Hematopoietic multipotent progenitor cell (in vitro differentiated cells): ENCODE data around the gene BAIAP2. TPM values are rescaled to one million over a fixed set of nuclear protein-coding genes. Genes with fewer than 3 reads are reported as not detected.
"Not testable (repeated sequence)": the region's sequence is repeated elsewhere in the genome, so short reads cannot be mapped to it uniquely, and the experiment has no call there.

Experiments used
- DNase-seq, 3 donors: peaks; one replicate each; pipeline ENCODE4 v3.0.0-alpha.2; 2011 to 2015; ENCODE audit warnings: low read depth in 2 of 3, low spot score in 2 of 3
- total RNA-seq: library from RNA; depleted of rRNA; stranded (reverse); fragments of >200 nt; gene quantifications from one replicate; pipeline ENCODE4 v1.2.3, GENCODE V29; 2012

BAIAP2 gene
- total RNA-seq, 1 donor = 5.1 TPM

DNA sequence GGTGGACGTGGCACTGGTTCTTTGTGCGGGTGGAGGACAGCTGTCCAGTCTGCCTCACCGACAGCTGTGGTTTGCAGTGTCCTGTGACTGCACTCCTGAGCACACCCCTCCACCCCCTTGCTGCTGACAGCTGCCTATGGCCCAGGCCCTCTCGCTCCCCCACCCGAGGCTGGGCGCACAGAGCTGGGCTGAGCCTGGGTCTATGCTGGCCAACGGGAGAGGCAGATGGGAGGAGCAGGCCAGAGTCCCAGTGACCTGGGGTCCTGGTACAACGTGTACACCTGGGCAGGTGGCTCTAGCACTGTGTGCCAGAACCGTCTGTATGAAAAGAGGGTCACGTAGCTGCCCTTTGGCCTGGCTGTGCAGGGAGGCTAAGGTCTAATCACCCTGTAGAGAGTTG is 30.5 kb downstream of the BAIAP2 start:
- DNase-seq = no peak

DNA sequence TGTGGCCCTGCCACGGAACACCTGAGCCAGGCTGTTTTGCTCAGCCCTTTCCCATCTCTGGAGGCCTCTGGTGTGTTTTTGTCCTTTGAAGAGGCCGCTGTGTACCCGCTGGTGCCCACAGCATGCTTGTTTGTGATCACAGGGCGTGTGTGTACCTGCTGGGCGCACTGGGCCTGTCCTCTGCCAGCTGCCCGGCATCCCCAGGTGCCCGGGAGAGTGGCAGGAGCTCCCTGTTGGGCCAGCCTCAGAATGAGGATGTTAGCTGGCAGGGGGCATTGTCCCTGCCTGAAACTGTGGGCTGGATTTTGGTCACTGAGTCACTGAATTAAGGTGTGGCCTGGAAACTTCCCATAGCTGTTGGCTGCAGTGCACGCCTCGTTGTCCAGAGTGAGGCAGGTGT is 31.1 kb downstream of the BAIAP2 start:
- no peak for DNase-seq

DNA sequence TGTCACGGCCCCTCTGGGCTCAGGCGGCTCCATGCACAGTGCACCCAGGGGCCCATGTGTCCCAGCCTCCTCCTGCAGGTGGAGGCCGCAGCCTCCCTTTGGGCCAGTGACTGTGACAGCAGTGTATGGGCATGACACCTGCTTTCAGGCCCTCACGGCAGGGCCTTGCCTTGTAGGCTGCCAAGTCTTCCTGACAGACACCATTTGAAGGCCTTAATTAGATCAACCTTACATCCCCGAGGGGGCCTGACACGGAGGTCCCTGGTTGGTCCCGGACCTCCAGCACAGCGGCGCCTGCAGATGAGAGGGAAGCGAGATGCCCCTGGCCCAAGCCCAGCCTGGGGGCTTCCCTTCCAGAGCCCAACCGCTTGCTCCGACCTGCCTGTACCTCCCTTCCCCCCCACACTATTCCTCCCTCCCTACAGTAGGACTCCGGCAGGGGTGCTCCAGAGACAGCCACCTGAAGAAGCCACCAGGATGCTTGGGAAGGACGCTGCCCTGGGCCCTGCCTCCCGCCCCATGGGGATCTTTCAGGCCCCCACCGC is 31.9 kb downstream of the BAIAP2 start:
- DNase-seq = no peak

DNA sequence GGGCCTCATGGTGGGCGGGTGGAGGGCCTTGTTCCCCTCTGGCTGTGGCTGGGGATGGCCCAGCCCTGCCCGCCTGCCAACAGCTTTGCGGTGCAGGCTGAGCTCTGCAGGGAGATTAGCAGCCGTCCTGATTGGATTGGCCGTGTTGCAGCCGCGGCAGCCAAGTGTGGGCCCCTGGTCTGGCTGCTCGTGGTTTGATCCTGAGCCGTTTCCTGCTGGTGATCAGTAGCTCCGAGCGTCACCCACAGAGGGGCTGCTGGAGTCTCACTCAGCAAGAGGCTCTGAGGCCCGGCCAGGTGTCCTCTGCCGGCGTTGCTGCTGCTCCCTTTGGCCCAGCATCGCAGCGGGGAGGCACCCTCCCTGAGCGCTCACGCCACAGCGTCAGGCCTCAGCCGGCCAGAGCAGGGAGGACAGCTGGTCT is 32.5 kb downstream of the BAIAP2 start:
- no peak for DNase-seq

DNA sequence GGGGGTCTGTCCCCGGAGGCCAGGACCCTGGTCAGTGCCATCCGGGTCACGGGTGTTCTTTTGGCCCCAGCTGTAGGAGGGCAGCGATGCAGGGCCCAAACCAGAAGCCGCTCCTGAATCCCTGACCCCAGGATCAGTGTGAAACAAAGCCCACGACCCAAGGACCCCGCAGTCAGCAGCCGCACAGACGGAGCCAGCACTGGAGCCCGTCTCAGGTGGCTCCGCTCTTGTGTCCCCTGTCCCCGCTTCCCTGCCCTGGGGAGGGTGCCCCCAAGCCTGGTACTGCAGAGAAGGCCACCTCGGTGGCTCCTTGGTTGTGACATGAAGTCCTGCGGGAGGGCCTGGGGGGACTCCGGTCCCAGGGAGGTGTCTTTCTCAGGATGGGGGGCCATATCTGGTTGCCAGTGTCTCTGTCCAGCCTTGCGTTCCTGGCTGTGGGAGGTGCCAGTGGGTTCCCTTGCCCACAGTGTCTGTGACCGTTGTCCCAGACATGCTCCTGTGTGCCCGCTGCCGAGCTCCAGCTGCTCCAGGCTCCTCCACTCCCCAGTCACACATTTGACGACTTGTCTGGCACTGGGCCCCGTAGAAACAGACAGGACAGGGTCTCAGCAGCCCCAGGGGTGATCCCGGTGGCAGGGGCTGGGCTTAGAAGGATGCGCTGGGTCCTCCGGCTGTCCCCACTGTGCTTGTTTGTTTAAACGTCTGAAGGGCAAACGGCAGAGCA is 33.6 kb downstream of the BAIAP2 start:
- no peak for DNase-seq

DNA sequence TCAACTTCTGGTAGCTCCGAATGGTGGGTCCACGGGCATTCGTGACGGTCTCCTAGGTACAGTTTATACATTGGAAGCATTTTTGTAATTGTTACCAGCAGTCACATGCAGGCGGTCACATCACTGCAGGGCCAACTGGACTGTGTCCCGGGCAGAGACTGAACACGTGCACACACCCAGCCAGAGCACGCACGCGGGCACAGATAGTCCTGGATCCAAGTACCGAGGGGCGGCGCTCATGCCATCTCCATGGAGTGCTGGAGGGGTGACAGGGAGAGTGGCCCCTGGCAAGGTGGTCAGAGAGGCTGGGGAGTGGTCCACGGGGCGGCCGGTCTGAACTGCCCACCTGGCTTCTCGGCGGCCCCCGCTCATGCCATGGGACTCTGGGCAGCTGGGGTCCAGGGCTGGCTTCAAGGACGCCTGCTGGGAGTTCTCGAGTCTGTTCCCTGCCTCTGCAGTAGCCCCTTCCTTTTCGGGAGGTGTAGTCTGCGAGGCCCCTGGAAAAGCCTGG is 34.2 kb downstream of the BAIAP2 start:
- no peak for DNase-seq

DNA sequence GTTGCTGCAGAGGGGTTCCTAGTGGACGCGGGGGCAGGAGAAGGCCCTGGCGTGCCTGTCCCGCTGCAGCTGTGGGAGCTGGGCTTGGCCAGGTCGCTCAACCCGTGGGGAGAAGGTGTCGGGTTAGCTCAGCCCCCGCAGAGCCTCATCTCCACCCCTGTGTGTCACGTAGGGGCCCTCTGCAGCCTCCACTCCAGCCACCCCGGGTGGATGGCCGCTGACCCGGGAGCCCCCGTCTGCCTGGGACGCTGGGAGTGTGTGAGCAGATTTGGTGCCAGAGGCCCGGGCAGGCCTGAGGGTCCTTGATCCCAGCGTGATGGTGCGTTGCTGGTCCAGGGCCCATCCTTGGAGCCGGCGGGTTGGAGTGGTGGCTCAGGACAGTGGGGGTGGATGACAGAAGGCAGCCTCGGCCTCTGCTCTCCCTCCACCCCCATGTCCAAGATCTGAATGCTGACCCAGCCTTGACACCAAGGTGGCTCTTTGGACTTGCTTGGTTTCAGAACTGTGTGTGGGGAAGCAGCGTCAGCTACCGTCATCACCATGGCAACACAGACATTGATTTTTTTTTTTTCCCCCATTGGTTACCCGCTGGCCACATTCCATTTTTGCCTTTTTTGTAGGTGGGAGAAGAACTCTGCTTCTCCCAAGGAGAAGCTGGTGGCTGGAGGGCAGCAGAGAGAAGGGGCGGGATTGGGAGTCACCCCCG is 35.7 kb downstream of the BAIAP2 start:
- no peak for DNase-seq

DNA sequence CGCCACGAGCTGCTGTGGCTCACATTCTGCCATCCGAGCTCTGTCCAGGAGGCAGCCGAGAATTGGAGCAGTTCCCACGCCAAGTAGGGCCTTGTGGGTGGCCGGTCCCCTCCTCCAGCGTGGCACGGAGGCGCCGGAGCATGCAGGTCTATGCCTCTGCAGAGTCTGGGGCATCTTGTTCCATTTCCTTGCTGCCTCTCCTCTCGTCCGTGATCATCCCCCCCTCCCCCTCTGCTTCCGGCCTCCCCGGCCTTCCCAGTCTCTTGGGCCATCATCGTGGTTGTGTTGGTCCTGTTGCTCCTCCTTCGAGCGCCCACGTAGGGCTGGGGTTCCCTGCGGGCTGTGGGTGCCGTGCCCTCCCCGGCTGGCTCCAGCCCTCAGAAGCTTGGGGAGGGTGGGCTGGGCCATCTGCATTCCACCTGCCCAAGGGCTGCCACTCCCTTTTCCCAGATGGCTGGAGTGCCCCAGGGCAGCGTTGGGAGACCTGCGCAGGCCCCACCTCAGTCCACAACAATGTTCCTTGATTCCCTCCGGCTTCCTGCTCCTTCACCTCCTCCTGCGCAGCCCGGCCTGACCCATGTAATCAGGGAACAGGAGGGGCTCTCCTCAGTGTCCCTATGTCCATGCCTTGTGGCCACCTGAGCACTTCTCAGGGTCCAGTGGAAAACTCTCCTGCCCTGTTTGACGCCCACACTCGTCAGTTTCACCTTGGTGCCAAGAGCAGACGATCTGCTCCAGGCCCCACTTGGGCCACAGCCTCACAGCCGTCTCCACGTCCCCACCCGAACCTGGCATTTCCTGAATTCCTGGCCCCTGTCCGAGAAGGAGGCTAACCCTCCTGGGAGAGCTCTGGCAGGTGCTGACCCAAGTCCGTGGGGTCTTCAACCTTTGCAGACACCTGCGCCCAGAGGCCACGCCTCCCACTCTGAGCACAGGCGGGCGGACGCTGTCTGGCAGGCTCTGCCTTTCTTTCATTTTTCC is 37.1 kb downstream of the BAIAP2 start:
- DNase-seq = no peak

DNA sequence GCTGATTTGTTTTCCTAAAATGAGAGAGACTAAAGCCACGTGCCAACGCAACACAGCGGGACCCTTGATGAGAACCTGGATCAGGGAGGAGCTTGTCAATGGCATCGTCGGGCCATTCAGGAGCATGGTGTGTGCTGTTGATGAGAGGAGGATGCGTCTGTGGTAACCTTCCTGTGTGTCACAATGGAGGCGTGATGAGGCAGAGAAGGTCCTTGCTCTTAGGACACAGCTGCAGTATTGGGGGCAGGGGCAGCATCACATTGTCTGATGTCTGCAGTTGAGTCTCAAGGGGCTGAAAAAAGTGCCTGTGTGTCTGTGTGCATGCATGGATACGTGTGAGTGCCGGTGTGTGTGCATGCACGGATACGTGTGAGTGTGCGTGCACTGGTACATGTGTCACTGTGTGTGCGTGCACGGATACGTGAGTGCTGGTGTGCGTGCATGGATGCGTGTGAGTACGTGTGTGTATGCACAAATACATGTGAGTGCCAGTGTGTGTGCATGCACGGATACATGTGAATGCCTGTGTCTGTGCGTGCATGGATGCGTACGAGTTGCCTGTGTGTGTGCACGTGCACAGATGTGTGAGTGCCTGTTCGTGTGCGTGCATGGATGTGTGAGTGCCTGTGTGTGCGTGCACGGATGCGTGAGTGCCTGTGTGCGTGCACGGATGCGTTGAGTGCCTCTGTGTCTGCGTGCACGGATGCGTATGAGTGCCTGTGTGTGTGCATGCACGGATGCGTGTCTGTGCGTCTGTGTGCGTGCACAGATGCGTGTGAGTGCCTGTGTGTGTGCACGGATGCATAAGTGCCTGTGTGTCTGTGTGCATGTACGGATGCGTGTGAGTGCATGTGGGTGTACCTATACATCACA is 39.3 kb downstream of the BAIAP2 start:
- DNase-seq = no peak

DNA sequence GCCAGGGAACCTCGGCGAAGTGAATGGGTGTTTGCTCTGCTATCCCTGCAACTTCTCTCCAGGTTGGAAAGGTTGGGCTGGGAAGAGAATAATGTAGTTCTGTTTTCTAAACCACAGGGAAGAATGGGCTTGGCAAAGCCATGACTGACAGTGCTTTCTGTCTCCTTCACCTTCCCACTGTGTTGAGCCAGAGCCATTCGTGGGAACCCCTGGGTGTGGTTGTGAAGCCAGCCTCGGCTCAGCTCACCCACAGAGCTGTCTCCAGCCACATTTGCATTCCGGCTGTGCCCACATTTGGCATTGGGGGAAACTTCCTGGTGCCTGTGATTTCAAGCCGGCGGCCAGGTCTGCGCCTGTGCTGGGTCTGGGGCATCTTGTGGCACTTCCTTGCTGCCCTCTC is 39.9 kb downstream of the BAIAP2 start:
- no peak for DNase-seq

DNA sequence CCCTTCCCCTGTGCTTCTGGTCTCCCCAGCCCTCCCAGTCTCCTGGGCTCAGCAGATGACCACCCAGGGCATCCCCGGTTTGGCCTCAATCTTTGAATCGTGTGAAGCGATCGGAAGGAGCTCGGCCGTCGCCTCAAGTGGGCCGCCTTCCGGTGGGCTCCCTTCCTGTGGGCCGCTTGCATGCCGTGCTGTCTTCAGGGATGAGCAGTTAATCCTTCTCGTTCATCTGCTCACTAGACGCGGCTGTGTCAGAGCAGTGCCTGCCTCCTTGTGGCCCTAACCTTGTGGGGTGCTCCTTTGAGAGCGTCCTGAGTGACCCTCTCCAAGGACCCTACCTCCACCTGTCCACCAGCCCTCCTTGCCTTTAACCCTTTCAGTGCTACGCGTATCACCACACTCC is 40.4 kb downstream of the BAIAP2 start:
- no peak for DNase-seq

DNA sequence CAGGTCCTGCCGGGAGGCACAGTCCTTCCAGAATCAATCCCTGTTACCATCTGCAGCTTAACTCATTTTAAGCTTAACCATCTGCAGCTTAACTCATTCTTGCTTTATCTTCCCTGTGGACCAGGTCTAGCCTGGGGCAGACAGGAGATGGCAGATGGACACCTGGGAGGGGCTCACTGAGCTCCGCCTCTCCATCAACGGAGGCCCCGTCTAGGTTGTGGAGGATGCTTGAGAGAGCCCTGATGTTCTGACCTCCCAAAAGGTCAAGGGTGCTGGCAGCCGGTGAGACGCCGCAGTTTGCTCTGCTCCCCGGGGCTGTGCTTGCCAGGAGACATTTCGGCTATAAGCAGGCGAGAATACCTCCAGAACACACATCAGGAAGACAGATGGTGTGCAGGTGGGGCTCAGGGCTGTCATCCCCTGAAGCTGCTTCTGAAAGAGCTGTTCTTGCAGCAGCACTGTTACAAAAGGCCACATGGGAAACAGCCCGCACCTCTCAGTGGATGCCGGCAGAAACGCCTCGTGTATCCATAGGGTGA is 41.3 kb downstream of the BAIAP2 start:
- no peak for DNase-seq

DNA sequence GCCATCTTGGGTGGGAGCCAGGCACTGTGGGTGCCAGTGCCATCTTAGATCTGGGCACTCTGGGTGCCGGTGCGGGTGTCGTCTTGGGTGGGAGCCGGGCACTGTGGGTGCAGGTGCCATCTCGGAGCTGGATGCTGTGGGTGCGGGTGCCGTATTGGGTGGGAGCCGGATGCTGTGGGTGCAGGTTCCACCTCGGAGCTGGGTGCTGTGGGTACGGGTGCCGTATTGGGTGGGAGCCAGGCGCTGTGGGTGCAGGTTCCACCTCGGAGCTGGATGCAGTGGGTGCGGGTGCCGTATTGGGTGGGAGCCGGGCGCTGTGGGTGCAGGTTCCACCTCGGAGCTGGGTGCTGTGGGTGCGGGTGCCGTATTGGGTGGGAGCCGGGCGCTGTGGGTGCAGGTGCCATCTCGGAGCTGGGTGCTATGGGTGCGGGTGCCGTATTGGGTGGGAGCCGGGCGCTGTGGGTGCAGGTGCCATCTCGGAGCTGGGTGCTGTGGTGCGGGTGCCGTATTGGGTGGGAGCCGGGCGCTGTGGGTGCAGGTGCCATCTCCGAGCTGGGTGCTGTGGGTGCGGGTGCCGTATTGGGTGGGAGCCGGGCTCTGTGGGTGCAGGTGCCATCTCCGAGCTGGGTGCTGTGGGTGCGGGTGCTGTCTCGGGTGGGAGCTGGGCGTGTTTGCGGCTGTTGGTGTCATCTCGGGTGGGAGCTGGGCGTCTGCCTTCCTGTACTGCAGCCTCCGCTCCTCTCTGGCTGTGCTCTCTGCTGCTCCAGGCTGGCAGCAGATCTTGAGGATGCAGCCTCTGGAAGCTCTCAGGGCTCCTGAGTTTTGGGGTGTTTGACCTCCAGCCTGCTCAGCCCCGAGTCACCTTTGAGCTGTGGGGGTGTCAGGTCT is 43.3 kb downstream of the BAIAP2 start:
- DNase-seq = not testable (repeated sequence)

DNA sequence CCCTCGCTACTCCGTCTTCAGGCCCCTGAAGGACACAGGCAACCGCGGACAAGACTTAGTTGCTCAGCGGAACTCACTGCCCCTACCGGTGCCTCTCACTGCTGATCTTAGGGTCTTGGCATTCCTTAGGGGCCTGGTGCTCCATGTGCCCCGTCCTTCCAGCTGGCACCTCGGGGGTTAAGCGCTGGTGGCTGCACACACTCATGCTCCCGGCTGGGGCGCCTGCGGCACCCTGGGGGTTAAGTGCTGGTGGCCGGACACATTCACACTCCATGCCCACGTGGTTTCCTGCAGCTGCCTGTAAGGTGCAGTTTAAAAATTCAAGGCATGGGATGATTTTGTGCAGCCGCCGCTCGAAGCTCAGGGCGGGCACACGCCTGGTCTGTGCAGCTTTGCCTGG is 45.1 kb downstream of the BAIAP2 start:
- no peak for DNase-seq

DNA sequence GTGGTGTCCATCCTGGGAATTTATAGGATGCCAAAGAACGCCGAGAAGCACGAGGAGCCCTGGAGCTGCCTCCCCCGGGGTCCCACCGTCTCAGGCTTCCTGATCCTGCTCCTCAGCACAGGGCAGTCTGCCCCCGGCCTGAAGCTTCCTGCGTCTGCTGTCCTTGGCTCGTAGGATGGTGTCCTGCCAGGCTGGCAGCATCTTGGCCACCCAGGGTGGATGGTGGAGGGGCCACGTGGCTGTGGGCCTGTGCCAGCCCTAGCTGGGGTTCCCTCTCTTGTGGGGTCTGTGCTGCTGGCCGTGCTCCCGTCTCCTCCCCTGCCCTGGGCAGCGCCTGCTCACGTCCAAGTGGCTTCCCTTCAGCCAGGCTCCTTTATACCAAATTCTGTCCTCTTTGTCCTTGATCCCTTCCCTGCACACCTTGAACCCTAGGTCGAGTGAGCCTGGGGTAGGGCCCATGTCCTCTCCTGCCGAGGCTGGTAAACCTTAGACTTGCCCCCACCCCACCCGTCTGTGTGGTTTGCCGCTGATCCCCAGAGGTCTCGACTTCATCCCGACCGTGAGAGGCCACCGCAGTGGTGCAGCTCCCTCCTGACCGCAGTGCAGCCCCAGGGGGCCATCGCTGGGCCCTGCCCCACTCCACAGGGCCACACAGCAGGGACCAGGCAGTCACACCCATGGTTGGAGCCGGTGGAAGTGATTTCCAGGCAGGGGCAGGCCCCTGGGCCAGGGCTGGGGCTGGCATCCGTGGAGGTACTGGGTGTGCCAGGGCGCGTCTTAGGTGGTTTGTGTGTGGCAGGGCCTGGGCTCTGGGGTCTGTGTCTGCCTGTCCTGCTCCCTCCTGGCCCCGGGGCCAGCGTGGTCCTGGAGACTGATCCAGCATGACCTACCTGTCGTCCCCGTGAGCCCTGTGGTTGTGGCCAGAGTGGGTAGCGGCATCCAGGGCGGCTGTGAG is 46.5 kb downstream of the BAIAP2 start:
- DNase-seq = no peak

DNA sequence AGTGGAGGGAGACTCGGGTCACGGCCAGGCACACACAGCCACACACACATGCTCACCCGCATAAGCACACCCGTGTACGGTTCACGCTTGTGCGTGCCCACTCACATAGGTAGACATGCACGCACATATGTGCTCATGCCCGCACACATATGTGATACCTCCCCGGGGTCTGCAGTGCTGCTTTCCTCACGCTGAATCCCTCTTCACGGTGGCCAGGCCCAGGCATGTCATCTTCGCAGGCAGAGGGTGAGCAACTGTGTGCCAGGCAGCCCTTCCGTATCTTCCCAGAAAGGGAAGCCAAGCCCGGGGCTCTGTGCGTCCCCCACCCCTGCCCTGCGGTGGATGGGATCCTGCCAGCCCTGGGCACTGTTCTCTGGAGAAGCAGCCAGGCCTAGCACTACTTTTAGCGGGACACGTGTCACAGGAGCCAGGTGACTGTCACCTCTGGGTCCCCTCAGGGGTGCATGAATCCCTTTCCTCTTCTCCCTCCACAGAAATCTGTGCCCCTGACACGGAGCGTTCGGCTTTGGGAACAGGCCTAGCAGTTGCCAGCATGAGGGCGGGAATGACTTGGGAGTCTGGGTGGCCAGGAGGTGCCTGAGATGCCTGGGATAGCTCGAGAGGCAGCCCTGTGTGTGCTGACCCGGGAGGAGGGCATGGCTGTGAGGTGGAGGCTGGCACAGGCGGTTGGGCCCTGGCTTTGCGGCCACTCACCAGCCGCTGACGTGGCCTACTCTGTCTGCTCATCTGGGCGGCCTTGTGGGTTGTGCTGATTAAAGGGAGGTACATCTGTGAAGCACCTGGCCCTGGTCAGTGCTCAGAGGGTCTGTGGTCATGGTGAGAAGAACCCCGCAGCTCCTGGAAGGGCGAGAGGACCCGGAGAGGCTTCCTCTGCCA is 47.5 kb downstream of the BAIAP2 start:
- DNase-seq = no peak
